ENCODE results near the gene HNRNPUL2.

HNRNPUL2 gene

GRCh38 chr11:62671236-62671607 is 56.0 kb downstream of the HNRNPUL2 start:
- peak overlapping the region; percentile 81 for H3K9ac ChIP-seq (ENCODE audit: low read length)
- no peaks in the 10 kb centered on the region for H3K9me2 ChIP-seq (replicated peaks; ENCODE audit: insufficient read depth, low read length)
- no peaks in the 10 kb centered on the region for H4K20me1 ChIP-seq (ENCODE audit: low read depth, low read length)
- H3K4me3 ChIP-seq (ENCODE audit: insufficient read depth, low read length, poor library complexity, severe bottlenecking) = peak overlapping the region; percentile 69
- H3K9me3 ChIP-seq (ENCODE audit: insufficient read depth, low read length) = no peaks in the 10 kb centered on the region
- H2AFZ ChIP-seq (ENCODE audit: low read depth, low read length, severe bottlenecking) = peak overlapping the region; percentile 68
- H3K4me2 ChIP-seq (ENCODE audit: low read depth, low read length, poor library complexity, severe bottlenecking) = peak overlapping the region; percentile 91
- peaks cover 3% of the 10 kb centered on the region; the same call in 1 of the 2 replicates for H3K36me3 ChIP-seq (ENCODE audit: low read length)
- H3K79me2 ChIP-seq (ENCODE audit: insufficient read depth, low read length) = peaks cover 48% of the 10 kb centered on the region
- TF ChIP-seq EZH2phosphoT487 (conservative IDR thresholded peaks at IDR 0.05; ENCODE audit: low read length) (no peak), CTCF (IDR thresholded peaks at IDR 0.05; ENCODE audit: insufficient read depth, low read length, poor library complexity, severe bottlenecking) (no peak)
- H3F3A ChIP-seq (ENCODE audit: insufficient read depth) = peaks cover 55% of the 10 kb centered on the region
- no peaks in the 10 kb centered on the region for H3K27me3 ChIP-seq (ENCODE audit: low read length)
- H3K27ac ChIP-seq (ENCODE audit: low read depth, low read length) = peak overlapping the region; percentile 79

GRCh38 chr11:62669420-62670161 is 57.7 kb downstream of the HNRNPUL2 start:
- no peak for TF ChIP-seq EZH2phosphoT487 (conservative IDR thresholded peaks at IDR 0.05; ENCODE audit: low read length)
- TF ChIP-seq CTCF (IDR thresholded peaks at IDR 0.05; ENCODE audit: insufficient read depth, low read length, poor library complexity, severe bottlenecking) = no peak
- Histone ChIP-seq H3K27ac (ENCODE audit: low read depth, low read length) (peak overlapping the region; percentile 41), H3K79me2 (ENCODE audit: insufficient read depth, low read length) (peaks cover 61% of the 10 kb centered on the region), H2AFZ (ENCODE audit: low read depth, low read length, severe bottlenecking) (no peak overlapping the region), H4K20me1 (ENCODE audit: low read depth, low read length) (no peaks in the 10 kb centered on the region), H3K9me2 (replicated peaks; ENCODE audit: insufficient read depth, low read length) (no peaks in the 10 kb centered on the region), H3K9ac (ENCODE audit: low read length) (0 out of 2 replicates have a peak overlapping the region, but pooled peaks have one; percentile 81), H3K4me2 (ENCODE audit: low read depth, low read length, poor library complexity, severe bottlenecking) (peak overlapping the region; percentile 91), H3K27me3 (ENCODE audit: low read length) (no peaks in the 10 kb centered on the region), H3F3A (ENCODE audit: insufficient read depth) (peaks cover 63% of the 10 kb centered on the region), H3K36me3 (ENCODE audit: low read length) (peaks cover 8% of the 10 kb centered on the region; the same call in 1 of the 2 replicates), H3K4me3 (ENCODE audit: insufficient read depth, low read length, poor library complexity, severe bottlenecking) (no peak overlapping the region), H3K9me3 (ENCODE audit: insufficient read depth, low read length) (no peaks in the 10 kb centered on the region)

DNA sequence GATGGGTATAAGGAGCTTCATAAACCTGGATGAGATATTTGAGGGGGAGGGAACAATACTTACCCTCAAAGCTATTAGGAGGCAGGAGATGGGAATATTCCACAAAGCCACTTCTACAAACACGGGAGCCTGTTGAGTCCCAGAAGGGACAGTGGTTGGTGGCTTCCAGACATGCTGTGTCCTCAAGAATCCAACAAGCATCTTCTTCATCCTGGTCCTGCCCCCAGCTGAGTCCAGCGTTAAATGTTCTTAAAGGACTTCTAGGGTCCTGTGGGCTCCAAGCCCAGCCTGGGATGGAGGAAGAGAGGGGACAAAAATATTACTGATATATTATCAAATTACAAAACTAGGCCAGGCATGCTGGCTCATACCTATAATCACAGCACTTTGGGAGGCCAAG is 59.8 kb downstream of the HNRNPUL2 start:
- Histone ChIP-seq H3K4me3 (ENCODE audit: insufficient read depth, low read length, poor library complexity, severe bottlenecking) (peak overlapping the region; percentile 89), H4K20me1 (ENCODE audit: low read depth, low read length) (no peaks in the 10 kb centered on the region), H3K4me2 (ENCODE audit: low read depth, low read length, poor library complexity, severe bottlenecking) (peak overlapping the region; percentile 93), H3K9me2 (replicated peaks; ENCODE audit: insufficient read depth, low read length) (no peaks in the 10 kb centered on the region), H3K79me2 (ENCODE audit: insufficient read depth, low read length) (peaks cover 59% of the 10 kb centered on the region), H3K9me3 (ENCODE audit: insufficient read depth, low read length) (no peaks in the 10 kb centered on the region), H3K9ac (ENCODE audit: low read length) (peak overlapping the region; percentile 95), H2AFZ (ENCODE audit: low read depth, low read length, severe bottlenecking) (no peak overlapping the region), H3K36me3 (ENCODE audit: low read length) (peaks cover 15% of the 10 kb centered on the region), H3K27me3 (ENCODE audit: low read length) (no peaks in the 10 kb centered on the region), H3K27ac (ENCODE audit: low read depth, low read length) (peak overlapping the region; percentile 92), H3F3A (ENCODE audit: insufficient read depth) (peaks cover 52% of the 10 kb centered on the region)
- TF ChIP-seq EZH2phosphoT487 (conservative IDR thresholded peaks at IDR 0.05; ENCODE audit: low read length) = no peak
- no peak for TF ChIP-seq CTCF (IDR thresholded peaks at IDR 0.05; ENCODE audit: insufficient read depth, low read length, poor library complexity, severe bottlenecking)

Measured in SU-DHL-6 (cell line).